ENCODE measurements around the gene ATG4C. TPM values are rescaled to one million over a fixed set of nuclear protein-coding genes. Genes with fewer than 3 reads are reported as not detected.

The ATG4C gene
- total RNA-seq, 2 donors from 2014 or later: 6.5 to 9.4 TPM

DNA sequence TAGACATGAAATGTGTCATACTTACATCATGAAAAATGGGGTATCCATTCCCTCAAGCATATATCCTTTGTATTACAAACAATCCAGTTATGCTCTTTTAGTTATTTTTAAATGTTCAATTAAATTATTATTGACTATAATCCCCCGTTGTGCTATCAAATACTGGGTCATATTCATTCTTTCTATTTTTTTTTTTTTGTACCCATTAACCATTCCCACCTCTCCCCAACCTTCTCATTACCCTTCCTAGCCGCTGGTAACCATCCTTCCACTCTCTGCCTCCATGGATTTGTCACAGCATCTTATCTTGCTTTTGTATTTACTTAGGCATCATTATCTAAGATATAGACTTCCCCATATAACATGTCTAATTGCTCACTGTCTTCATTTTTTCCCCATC is 15.8 kb downstream of the ATG4C start:
- no peaks in the 10 kb centered on the region for H3K36me3 ChIP-seq
- H3K9me3 ChIP-seq: no peaks in the 10 kb centered on the region
- H3K4me3 ChIP-seq: no peak overlapping the region
- H3K4me1 ChIP-seq: no peaks in the 10 kb centered on the region
- no peaks in the 10 kb centered on the region for H3K27me3 ChIP-seq
- DNase-seq (ENCODE audit: low spot score): no peak
- TF ChIP-seq, protein P1, sequence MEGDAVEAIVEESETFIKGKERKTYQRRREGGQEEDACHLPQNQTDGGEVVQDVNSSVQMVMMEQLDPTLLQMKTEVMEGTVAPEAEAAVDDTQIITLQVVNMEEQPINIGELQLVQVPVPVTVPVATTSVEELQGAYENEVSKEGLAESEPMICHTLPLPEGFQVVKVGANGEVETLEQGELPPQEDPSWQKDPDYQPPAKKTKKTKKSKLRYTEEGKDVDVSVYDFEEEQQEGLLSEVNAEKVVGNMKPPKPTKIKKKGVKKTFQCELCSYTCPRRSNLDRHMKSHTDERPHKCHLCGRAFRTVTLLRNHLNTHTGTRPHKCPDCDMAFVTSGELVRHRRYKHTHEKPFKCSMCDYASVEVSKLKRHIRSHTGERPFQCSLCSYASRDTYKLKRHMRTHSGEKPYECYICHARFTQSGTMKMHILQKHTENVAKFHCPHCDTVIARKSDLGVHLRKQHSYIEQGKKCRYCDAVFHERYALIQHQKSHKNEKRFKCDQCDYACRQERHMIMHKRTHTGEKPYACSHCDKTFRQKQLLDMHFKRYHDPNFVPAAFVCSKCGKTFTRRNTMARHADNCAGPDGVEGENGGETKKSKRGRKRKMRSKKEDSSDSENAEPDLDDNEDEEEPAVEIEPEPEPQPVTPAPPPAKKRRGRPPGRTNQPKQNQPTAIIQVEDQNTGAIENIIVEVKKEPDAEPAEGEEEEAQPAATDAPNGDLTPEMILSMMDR (IDR thresholded peaks at IDR 0.05): no peak
- H3K27ac ChIP-seq: no peak overlapping the region

DNA sequence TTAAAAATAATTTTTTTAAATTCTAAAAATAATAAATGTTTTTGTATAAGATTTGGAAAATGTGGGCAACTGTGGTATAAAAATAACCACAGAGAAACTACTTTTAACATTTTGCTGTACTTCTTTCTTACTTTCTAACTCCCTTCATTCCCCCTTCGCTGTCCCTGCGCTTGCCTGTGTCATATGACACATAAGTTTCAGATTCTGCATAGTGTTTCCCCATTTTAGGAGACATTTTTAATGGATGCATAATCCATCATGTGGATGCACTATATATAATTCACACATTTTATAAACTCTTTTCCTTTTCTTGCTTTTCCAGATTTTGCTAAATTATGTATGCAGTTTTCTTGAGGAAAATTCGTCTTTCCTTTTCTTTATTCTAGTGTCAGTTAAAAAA is 16.3 kb downstream of the ATG4C start:
- no peaks in the 10 kb centered on the region for H3K36me3 ChIP-seq
- no peak overlapping the region for H3K4me3 ChIP-seq
- TF ChIP-seq, protein P1 (IDR thresholded peaks at IDR 0.05): no peak
- no peaks in the 10 kb centered on the region for H3K4me1 ChIP-seq
- H3K27me3 ChIP-seq: no peaks in the 10 kb centered on the region
- no peak overlapping the region for H3K27ac ChIP-seq
- no peak for DNase-seq (ENCODE audit: low spot score)
- no peaks in the 10 kb centered on the region for H3K9me3 ChIP-seq

DNA sequence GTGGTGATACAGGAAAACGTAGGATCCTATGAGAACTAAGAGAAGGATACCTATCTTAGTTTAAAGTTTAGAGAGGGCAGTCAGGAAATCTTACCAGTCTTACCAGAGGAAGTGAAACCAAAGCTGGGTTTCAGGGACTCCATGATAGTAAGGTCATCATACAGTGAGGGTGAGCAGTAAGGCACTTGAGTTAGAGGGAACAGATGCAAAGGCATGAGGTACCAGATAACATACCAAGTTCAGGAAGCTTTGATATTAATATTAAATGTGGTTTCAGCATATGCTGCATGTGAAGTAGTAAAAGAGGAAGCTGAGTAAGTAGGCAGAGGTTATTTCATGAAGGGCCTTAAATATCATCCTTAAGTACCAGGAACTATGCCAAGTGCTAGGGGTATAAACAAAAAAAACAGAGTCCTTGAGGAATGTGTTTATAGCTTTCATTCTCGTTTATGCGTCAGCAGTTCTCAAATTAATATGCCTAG is 16.9 kb downstream of the ATG4C start:
- Histone ChIP-seq H3K9me3 (no peaks in the 10 kb centered on the region), H3K27ac (no peak overlapping the region), H3K4me1 (no peaks in the 10 kb centered on the region), H3K36me3 (peaks cover 5% of the 10 kb centered on the region), H3K27me3 (no peaks in the 10 kb centered on the region), H3K4me3 (no peak overlapping the region)
- DNase-seq (ENCODE audit: low spot score): no peak
- TF ChIP-seq, protein P1 (IDR thresholded peaks at IDR 0.05): no peak

DNA sequence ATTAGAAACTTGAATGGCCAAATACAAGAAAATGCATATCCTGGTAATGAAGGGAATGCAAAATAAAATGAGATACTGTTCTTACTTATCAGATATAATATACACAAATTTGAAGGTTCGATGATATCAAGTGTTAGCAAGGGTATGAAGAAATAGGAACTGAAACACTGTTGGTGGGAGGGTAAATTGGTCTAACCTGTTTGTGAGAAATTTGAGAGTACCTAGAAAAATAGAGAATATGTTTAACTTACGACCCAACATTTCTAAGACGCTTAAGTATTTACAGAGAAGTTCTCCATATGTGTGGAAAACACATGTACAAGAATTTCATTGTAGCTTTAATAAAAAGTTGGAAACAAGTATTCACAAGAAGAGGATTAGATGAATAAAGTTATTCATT is 25.9 kb downstream of the ATG4C start:
- Histone ChIP-seq H3K27ac (no peak overlapping the region), H3K9me3 (no peaks in the 10 kb centered on the region), H3K27me3 (no peaks in the 10 kb centered on the region), H3K4me1 (no peaks in the 10 kb centered on the region), H3K36me3 (peaks cover 5% of the 10 kb centered on the region), H3K4me3 (no peak overlapping the region)
- no peak for DNase-seq (ENCODE audit: low spot score)
- TF ChIP-seq, protein P1 (IDR thresholded peaks at IDR 0.05): no peak

DNA sequence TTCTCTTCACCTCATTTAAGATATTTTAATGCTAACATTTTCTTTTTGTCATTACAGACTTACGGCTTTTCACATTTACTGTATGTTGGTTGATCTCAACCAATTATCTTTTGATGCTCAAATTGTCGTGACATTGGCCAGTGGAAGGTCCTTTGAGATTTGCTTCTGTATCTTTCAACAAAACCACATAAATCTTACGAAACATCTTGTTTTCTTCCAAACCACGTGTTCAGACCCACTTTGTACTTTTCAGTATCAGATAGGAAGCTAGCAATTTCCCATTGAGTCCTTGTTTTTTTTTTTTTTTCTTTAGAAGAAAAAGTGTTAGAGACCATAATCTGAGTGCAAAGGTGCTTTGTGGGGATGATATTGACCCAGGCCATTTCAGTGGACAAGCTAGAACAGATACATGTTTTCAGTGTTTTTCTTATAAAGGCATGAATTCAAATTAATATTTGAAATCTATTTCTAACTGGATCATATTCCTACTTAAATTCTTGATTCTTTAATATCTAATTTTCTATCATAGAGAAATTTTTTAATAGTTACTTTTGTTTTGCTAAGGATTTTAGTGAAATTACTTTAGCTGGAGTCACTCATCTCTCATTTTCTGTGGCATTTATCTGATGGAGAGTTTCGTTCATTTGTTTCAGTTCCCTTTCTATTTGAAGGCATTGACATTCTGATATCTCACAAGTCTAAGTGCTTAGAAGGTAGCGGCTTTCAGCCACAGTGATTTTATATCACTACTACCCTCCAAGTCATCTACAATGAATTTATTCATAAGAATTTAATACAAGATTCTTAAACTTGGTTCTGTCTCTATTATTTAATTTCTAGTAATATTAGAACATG is 26.7 kb downstream of the ATG4C start:
- H3K9me3 ChIP-seq: no peaks in the 10 kb centered on the region
- H3K36me3 ChIP-seq: peaks cover 2% of the 10 kb centered on the region
- H3K4me1 ChIP-seq: no peaks in the 10 kb centered on the region
- H3K4me3 ChIP-seq: no peak overlapping the region
- TF ChIP-seq, protein P1 (IDR thresholded peaks at IDR 0.05): no peak
- H3K27ac ChIP-seq: no peak overlapping the region
- DNase-seq (ENCODE audit: low spot score): no peak
- H3K27me3 ChIP-seq: no peaks in the 10 kb centered on the region
